GM19025 (cell line): ENCODE data around the gene ARFIP1.
"Not testable (repeated sequence)": the region's sequence is repeated elsewhere in the genome, so short reads cannot be mapped to it uniquely, and the experiment has no call there.

Experiments used
- ATAC-seq: cut with Tn5 transposase; IDR thresholded peaks from one replicate; pipeline ENCODE4 v1.9.1; 2021; ENCODE audit warnings: mild to moderate bottlenecking, low read depth, moderate library complexity; ENCODE audit not compliant: unreplicated experiment

Gene ARFIP1

DNA sequence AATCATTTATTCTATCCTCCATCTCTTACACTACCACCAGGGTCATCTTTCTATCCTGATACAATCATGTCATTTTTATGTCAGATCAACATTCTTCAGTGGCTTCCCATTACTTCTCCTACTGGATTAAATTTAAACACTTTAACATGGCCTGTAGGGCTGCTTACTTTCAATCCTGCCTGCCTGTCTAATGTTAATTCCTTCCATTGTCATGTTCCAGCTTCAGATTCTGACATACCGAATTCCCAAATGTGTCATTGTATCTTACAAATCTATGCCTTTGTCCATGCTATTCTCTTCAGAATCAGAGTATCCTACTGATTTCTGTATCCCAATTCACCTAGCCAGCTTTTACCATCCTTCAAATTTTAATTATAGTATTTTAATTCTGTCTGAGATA is 106.4 kb downstream of the ARFIP1 start:
- ATAC-seq = no peak

- ATAC-seq = no peak
These were observed 108.2 kb downstream of the ARFIP1 start for GRCh38 chr4:152887981-152888380.

- no peak for ATAC-seq
These were observed 113.2 kb downstream of the ARFIP1 start for GRCh38 chr4:152892974-152893373.

DNA sequence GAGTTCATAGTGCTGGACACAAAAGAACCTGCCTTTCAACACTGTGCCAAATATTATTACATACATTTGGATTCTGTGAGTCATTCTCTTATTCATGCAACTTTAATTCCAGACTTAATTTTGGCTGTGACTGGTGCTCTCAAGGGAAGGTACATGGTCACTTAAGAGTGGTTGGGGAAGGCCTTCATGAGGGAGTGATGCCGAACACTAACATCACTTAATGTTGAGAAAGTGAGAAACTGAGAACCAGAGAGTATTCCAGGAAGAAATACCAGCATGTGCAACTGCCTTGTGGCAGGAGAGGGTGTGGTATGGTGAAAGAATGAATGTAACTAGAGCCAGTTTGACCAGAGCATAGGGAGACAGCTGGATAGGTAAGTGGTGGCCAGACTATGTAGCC is 114.9 kb downstream of the ARFIP1 start:
- no peak for ATAC-seq

DNA sequence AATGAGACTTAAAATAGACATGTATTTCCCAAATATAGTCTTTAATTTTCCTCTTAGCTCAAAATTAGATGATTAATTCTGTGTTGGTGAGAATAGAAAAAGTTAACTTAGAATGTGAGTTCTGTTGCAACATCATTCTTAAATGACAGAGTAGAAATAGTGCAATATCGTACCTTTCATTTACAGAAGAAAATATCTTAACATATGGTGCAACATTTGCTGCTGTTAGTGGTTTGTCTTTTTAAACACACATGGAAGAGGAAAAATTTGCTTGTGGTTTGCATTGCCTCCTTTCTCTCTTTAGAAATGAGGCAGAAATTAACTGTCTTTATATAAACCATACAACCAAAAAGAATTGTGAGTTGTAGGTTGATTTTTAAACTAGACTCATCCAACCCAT is 117.1 kb downstream of the ARFIP1 start:
- no peak for ATAC-seq

DNA sequence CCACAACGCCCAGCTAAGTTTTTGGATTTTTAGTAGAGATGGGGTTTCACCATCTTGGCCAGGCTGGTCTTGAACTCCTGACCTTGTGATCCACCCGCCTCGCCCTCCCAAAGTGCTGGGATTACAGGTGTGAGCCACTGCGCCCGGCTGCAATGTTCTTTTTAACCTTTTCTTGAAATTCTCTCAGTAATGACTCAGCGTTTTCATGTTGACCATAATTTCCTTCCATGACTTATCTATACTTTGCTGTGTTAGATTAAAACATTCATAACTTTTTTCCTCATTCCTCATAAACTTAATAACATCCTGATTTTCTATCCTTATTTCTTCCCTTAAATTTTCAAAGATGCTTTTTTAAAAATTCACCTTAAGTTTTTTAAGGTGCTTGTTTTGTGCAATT is 118.4 kb downstream of the ARFIP1 start:
- not testable (repeated sequence) for ATAC-seq

DNA sequence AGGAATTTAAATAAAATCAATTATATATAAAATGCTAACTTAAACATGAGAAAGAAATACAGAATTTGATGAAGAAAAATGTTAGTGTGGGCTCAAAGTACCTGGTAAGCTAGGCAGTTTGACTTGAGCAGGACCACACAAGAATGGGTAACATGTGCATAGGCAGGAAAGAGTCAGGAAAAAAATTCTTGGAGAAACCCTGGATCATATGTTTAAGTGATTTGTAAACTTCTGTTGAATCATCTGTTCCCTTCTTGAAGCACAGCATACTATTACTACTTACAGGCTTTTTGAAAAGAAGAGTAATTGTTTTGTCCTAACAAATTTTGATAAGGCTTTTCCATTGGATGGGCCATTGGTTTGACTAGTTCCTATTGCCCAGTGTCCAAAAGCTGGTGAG is 118.9 kb downstream of the ARFIP1 start:
- ATAC-seq = no peak

DNA sequence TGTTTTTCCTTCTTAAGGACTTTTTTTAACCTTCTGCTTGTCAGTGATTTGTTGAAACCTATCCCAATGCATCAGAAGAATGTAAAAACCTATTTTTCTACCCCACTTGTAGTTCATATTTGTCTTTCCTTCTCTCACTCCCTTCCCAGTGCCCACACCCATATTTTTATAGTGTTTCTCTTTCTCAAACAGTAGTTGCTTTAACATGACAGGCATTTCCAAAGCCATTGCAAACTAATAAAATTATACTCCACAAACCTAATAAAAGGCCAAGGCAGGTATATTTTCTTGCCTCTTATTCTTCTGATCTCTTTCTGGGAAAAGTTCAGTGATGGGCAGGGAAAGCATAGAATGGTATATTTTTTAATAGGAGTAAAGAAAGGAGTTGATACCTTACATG is 120.6 kb downstream of the ARFIP1 start:
- ATAC-seq = no peak

DNA sequence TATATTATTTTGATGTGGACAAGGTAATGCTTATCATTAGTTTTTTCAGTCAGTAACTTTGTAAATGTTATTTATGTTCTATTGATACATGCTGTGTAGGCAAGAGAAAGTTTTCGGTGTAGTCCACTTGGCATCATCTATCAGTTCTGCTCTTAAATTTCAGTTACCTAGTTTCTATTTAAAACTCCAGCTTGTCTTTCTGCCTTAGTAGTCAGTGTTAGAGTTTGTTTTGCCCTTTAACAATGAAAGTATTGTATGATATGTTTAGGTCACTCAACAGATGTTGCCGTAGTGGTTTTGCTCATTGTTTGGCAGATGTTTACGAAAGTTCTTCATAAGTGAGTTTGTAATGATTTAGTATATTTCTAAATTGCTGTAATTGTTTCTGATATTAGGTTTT is 121.5 kb downstream of the ARFIP1 start:
- ATAC-seq = no peak

- ATAC-seq = no peak
These were observed 123.9 kb downstream of the ARFIP1 start for GRCh38 chr4:152903658-152904057.

GRCh38 chr4:152909901-152910300 is 130.1 kb downstream of the ARFIP1 start:
- no peak for ATAC-seq

- no peak for ATAC-seq
These were observed 130.8 kb downstream of the ARFIP1 start for GRCh38 chr4:152910521-152910920.

GRCh38 chr4:152917543-152918395 is 138.0 kb downstream of the ARFIP1 start:
- no peak for ATAC-seq

GRCh38 chr4:152919826-152920225 is 140.1 kb downstream of the ARFIP1 start:
- ATAC-seq = no peak

- no peak for ATAC-seq
These were observed 141.0 kb downstream of the ARFIP1 start for GRCh38 chr4:152920768-152921167.

- no peak for ATAC-seq
These were observed 141.5 kb downstream of the ARFIP1 start for GRCh38 chr4:152921284-152921683.

DNA sequence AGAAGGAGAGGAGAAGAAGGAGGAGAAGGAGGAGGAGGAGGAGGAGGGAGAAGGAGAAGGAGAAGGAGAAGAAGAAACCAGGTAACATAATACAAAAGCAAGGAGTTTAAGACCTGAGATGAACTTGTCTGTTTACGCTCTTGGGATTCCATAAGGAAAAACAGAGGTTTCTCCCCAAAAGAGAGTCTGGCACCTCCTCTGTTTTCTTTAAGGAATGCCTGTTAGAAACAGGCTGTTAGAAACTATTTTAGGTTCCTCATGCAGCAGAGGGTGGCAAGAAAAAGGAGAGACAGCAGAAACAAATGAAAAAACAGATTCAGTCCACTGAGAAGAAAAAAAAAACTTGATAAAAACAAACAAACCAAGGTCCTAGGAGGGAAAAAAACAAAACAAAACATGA is 146.1 kb downstream of the ARFIP1 start:
- ATAC-seq = no peak

DNA sequence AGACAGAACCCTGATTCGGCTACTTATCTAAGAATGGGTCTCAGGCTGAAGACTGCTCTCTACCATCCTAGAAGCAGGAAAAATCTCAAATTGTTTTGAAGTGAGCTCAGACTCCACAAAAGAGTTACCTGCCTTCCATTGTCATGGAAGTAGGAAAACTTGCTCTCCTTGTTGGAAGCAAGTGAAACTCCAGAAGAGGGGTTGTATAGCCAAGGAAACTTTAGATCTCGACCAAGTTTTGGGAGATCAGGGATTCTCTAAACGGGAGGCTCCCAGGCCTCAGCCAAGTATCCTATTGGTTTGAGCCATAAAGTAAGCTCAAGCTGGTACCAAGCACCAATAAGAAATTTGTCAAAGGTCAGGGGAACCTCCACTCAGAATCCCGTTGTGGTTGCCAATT is 147.2 kb downstream of the ARFIP1 start:
- ATAC-seq = no peak

DNA sequence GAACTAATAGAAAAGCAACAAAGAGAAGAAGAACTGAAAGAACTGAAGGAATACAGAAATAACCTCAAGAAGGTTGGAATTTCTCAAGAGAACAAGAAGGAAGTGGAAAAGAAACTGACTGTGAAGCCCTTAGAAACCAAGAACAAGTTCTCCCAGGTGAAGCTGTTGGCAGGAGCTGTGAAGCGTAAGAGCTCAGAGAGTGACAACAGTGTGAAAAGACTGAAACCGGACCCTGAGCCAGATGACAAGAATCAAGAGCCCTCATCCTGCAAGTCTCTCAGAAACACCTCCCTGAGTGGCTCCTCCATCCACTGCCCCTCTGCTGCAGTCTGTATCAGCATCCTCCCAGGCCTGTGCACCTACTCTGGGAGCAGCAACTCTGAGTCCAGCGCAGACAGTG is 148.0 kb downstream of the ARFIP1 start:
- ATAC-seq = no peak

- ATAC-seq = no peak
These were observed 148.5 kb downstream of the ARFIP1 start for GRCh38 chr4:152928286-152928685.

DNA sequence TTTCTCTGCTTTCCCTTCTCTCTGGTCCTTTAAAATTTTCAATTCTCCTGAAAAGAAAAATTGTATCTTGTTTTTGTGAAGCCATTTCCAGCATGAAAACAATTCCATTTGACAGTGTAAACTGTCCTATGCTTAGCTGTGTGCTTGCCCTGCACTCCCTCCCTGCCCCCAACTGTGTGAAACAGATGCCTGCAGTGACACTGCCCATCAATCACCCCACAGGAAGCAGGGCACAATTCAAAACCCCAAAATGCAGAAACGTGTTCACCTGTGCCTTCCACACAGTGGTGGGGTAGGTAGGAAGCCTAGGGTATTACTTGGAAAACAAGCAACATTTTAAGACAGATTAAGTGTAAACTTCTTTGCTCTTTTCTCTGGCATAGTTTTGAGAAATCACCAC is 150.1 kb downstream of the ARFIP1 start:
- no peak for ATAC-seq

DNA sequence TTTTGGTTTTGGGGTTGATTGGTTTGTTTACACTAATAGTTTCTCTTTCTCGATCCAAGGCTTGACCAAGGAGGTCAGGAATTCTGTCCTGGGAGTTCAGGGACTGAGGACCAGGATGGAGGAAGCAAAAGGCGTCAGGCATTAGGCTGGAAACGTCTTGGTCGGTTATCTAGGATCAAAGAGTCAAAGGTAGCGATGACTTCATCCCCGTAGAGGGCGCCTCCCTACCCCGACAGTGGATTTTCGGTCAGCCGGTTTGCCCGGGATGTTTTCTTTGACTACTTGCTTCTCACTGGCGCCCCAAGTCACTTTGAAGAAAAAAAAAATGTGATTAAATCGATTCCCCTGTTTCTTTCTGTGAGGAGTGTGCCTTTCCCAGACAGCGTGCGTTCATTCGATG is 155.4 kb downstream of the ARFIP1 start:
- ATAC-seq = no peak
